ENCODE results near the gene CERS4.
"Not testable (repeated sequence)": the region's sequence is repeated elsewhere in the genome, so short reads cannot be mapped to it uniquely, and the experiment has no call there.

The CERS4 gene

DNA sequence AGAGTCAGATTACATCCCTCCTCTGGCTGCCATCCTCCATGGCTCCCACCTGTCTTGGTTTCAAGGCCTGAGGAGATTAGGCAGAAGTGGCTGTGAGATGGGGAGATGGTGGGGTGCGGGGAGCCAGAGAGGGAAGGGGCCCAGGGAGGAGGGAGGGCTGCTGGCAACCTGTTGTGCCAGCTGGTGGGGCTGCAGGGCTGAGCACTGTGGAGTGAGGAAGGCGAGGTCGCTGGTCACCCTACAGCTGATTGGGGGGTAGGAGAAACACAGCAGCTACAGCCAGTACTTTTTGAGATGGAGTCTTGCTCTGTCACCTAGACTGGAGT is 50.7 kb downstream of the CERS4 start:
- no peaks in the 10 kb centered on the region for H3K4me1 ChIP-seq (ENCODE audit: control insufficient read depth, insufficient read depth, low read length)

DNA sequence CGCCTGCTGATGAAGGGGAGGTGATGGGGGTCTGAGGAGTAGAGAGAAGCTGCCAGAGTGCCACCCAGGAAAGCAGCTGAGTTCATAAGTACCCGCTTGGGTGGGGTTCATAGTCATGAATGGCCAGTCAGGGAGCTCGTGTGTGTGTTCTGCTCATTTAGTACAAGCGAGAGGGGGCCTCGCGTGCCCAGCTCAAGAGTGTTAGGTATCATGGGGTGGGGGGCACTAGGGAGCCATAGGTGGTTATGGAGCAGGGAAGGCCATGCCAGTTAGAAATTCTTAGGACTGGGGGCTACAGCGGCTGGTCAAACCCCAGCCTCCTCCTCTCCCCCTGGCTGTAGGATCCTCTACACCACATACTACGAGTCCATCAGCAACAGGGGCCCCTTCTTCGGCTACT is 52.2 kb downstream of the CERS4 start:
- no peak overlapping the region for H3K9ac ChIP-seq (ENCODE audit: low read depth, low read length)
- H3K27me3 ChIP-seq (ENCODE audit: control insufficient read depth, insufficient read depth, low read length): peaks cover 21% of the 10 kb centered on the region

More for the DNA sequence above, 50.7 kb downstream of the CERS4 start:
- Histone ChIP-seq H3K4me3 (ENCODE audit: low read length) (no peak overlapping the region), H3K4me2 (ENCODE audit: low read length) (no peak overlapping the region), H3K9ac (ENCODE audit: low read depth, low read length) (no peak overlapping the region), H3K9me3 (replicated peaks; ENCODE audit: low read length) (no peaks in the 10 kb centered on the region), H3K27me3 (ENCODE audit: control insufficient read depth, insufficient read depth, low read length) (peaks cover 11% of the 10 kb centered on the region), H3K36me3 (ENCODE audit: insufficient read depth, low read length) (no peaks in the 10 kb centered on the region)

DNA sequence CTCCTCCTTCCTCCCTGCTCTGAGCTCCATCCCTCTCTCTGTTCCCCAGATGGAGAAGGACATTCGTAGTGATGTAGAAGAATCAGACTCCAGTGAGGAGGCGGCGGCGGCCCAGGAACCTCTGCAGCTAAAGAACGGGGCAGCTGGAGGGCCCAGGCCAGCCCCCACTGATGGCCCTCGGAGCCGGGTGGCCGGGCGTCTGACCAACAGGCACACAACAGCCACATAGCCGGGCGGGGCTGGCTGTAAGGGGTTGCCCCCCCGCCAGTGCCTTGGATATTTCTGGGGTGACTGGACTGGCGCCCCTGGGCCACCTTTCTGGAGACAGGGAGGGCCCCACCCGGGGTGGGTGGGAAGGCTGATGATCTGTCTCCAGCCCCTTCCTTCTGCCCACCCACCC is 52.7 kb downstream of the CERS4 start:
- H3K27me3 ChIP-seq (ENCODE audit: control insufficient read depth, insufficient read depth, low read length): peaks cover 22% of the 10 kb centered on the region

More for the DNA sequence above, 52.2 kb downstream of the CERS4 start:
- Histone ChIP-seq H3K4me1 (ENCODE audit: control insufficient read depth, insufficient read depth, low read length) (no peaks in the 10 kb centered on the region), H3K4me2 (ENCODE audit: low read length) (no peak overlapping the region), H3K36me3 (ENCODE audit: insufficient read depth, low read length) (no peaks in the 10 kb centered on the region), H3K9me3 (replicated peaks; ENCODE audit: low read length) (no peaks in the 10 kb centered on the region), H3K4me3 (ENCODE audit: low read length) (no peak overlapping the region)

DNA sequence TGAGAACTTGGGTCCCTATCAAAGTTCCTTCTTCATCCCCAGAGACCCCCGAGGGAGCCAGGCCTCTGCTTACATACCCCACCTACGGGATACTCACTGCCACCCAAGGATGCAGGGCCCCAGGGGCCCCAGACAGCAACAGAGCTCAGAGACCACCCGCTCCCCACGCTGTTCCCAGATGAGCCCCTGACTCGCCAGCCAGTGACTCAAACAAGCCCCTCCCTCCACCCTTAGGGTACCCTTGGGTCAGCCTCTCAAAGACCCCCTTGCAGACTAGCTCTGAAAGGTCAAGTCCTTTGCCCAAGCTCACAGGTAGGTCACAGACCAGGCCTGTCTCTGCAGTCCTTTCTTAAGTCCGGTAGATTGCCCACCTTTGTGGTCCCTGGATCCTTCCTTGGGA is 53.3 kb downstream of the CERS4 start:
- Histone ChIP-seq H3K4me3 (ENCODE audit: low read length) (no peak overlapping the region), H3K4me2 (ENCODE audit: low read length) (no peak overlapping the region), H3K9ac (ENCODE audit: low read depth, low read length) (no peak overlapping the region), H3K36me3 (ENCODE audit: insufficient read depth, low read length) (no peaks in the 10 kb centered on the region), H3K9me3 (replicated peaks; ENCODE audit: low read length) (no peaks in the 10 kb centered on the region), H3K4me1 (ENCODE audit: control insufficient read depth, insufficient read depth, low read length) (no peaks in the 10 kb centered on the region), H3K27me3 (ENCODE audit: control insufficient read depth, insufficient read depth, low read length) (peaks cover 22% of the 10 kb centered on the region)

More for the DNA sequence above, 52.7 kb downstream of the CERS4 start:
- no peaks in the 10 kb centered on the region for H3K9me3 ChIP-seq (replicated peaks; ENCODE audit: low read length)
- no peaks in the 10 kb centered on the region for H3K4me1 ChIP-seq (ENCODE audit: control insufficient read depth, insufficient read depth, low read length)
- no peak overlapping the region for H3K4me2 ChIP-seq (ENCODE audit: low read length)
- H3K36me3 ChIP-seq (ENCODE audit: insufficient read depth, low read length): no peaks in the 10 kb centered on the region
- H3K4me3 ChIP-seq (ENCODE audit: low read length): no peak overlapping the region
- no peak overlapping the region for H3K9ac ChIP-seq (ENCODE audit: low read depth, low read length)

DNA sequence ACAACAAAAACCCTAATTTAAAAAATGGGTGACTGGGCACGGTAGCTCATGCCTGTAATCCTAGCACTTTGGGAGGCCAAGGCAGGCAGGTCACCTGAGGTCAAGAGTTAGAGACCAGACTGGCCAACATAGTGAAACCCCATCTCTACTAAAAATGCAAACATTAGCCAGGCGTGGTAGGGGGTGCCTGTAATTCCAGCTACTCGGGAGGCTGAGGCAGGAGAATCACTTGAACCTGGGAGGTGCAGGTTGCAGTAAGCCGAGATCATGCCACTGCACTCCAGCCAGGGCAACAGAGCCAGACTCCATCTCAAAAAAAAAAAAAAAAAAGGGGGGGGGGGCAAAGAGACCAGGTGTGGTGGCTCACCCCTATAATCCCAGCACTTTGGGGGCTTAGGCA is 55.1 kb downstream of the CERS4 start:
- not testable (repeated sequence) for H3K4me3 ChIP-seq (ENCODE audit: low read length); H3K9ac ChIP-seq (ENCODE audit: low read depth, low read length); H3K36me3 ChIP-seq (ENCODE audit: insufficient read depth, low read length); H3K4me2 ChIP-seq (ENCODE audit: low read length); H3K9me3 ChIP-seq (replicated peaks; ENCODE audit: low read length); H3K4me1 ChIP-seq (ENCODE audit: control insufficient read depth, insufficient read depth, low read length)
- H3K27me3 ChIP-seq (ENCODE audit: control insufficient read depth, insufficient read depth, low read length): peaks cover 22% of the 10 kb centered on the region

DNA sequence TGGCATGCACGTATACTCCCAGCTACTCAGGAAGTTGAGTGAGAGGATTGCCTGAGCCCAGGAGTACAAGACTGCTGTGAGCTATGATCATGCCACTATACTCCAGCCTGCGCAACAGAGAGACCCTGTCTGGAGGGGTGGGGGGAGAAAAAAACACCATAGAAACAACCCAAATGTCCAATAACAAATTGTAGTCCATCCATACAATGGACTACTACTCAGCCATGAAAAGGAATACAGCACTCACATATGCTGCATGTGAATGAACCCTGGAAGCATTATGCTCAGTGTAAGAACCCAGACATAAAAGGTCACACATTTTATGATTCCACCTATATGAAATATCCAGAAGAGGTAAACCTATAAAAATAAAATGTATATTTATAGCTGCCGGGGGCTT is 56.7 kb downstream of the CERS4 start:
- Histone ChIP-seq H3K9me3 (replicated peaks; ENCODE audit: low read length) (no peaks in the 10 kb centered on the region), H3K27me3 (ENCODE audit: control insufficient read depth, insufficient read depth, low read length) (peaks cover 20% of the 10 kb centered on the region), H3K4me3 (ENCODE audit: low read length) (no peak overlapping the region), H3K9ac (ENCODE audit: low read depth, low read length) (no peak overlapping the region), H3K4me2 (ENCODE audit: low read length) (no peak overlapping the region), H3K36me3 (ENCODE audit: insufficient read depth, low read length) (no peaks in the 10 kb centered on the region), H3K4me1 (ENCODE audit: control insufficient read depth, insufficient read depth, low read length) (peaks cover 5% of the 10 kb centered on the region)

DNA sequence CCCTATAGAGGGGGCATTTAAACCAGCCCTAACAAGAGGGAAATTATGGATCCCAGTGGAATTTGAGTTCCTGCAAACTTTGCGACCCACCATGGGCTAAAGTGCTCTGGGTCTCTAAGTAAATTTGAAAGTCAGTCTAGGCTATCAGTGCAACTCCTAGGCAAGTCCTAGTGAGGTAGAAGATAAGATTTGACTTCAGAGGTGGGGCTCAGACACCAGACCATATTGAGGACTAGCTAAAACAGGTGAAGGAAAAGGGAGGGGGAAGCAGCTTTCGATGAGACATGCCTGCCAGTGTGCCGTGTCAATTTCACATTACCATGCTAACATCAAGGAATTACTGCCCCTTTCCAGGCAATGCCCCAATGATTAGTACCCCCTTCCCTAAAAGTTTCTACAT is 60.6 kb downstream of the CERS4 start:
- Histone ChIP-seq H3K4me3 (ENCODE audit: low read length) (no peak overlapping the region), H3K36me3 (ENCODE audit: insufficient read depth, low read length) (no peaks in the 10 kb centered on the region), H3K27me3 (ENCODE audit: control insufficient read depth, insufficient read depth, low read length) (peaks cover 14% of the 10 kb centered on the region), H3K9me3 (replicated peaks; ENCODE audit: low read length) (no peaks in the 10 kb centered on the region), H3K4me2 (ENCODE audit: low read length) (no peak overlapping the region), H3K4me1 (ENCODE audit: control insufficient read depth, insufficient read depth, low read length) (peaks cover 5% of the 10 kb centered on the region), H3K9ac (ENCODE audit: low read depth, low read length) (no peak overlapping the region)

DNA sequence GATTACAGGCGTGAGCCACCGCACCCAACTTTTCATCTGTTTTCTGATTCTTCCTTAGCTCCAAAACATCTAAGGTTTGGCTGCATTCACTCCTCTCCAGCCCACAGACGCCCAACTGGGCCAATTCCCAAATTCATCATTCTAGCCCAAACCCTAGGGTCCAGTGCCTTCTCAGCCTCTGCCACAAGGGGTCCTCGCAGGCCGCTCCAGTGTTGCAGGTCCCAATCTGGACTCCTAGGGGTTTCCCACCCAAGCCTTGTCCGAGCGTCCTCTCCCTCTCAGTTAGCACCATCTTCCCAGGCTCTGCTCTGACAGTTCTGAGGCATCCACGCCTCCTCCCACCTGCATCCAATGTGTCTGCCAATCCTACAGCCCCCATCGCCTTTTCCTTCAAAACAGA is 67.3 kb downstream of the CERS4 start:
- H3K27me3 ChIP-seq (ENCODE audit: control insufficient read depth, insufficient read depth, low read length); H3K9ac ChIP-seq (ENCODE audit: low read depth, low read length); H3K4me2 ChIP-seq (ENCODE audit: low read length); H3K4me1 ChIP-seq (ENCODE audit: control insufficient read depth, insufficient read depth, low read length); H3K4me3 ChIP-seq (ENCODE audit: low read length); H3K36me3 ChIP-seq (ENCODE audit: insufficient read depth, low read length); H3K9me3 ChIP-seq (replicated peaks; ENCODE audit: low read length): not testable (repeated sequence)

DNA sequence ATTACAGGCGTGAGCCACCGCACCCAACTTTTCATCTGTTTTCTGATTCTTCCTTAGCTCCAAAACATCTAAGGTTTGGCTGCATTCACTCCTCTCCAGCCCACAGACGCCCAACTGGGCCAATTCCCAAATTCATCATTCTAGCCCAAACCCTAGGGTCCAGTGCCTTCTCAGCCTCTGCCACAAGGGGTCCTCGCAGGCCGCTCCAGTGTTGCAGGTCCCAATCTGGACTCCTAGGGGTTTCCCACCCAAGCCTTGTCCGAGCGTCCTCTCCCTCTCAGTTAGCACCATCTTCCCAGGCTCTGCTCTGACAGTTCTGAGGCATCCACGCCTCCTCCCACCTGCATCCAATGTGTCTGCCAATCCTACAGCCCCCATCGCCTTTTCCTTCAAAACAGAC is 82.2 kb downstream of the CERS4 start:
- H3K9ac ChIP-seq (ENCODE audit: low read depth, low read length); H3K27me3 ChIP-seq (ENCODE audit: control insufficient read depth, insufficient read depth, low read length); H3K9me3 ChIP-seq (replicated peaks; ENCODE audit: low read length); H3K4me3 ChIP-seq (ENCODE audit: low read length); H3K4me2 ChIP-seq (ENCODE audit: low read length); H3K36me3 ChIP-seq (ENCODE audit: insufficient read depth, low read length); H3K4me1 ChIP-seq (ENCODE audit: control insufficient read depth, insufficient read depth, low read length): not testable (repeated sequence)

DNA sequence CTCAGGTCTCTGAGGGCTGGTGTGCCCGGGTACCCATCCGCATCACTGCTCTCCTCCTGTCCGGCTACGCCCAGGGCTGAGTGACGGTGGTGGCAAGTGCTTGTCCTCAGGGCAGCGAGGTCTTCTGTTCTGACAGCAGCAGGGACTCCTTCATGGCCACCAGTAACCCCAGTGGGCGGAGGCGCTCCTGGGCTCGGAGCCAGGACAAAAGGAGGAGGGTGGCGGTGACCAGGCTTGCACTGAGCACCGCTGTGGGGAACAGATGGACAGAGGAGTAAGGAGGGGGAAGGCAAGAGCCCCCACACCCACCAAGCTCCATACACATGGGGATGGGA is 93.2 kb downstream of the CERS4 start:
- no peak overlapping the region for H3K4me3 ChIP-seq (ENCODE audit: low read length)
- H3K9me3 ChIP-seq (replicated peaks; ENCODE audit: low read length): no peaks in the 10 kb centered on the region
- no peaks in the 10 kb centered on the region for H3K27me3 ChIP-seq (ENCODE audit: control insufficient read depth, insufficient read depth, low read length)
- no peak overlapping the region for H3K9ac ChIP-seq (ENCODE audit: low read depth, low read length)
- no peak overlapping the region for H3K4me2 ChIP-seq (ENCODE audit: low read length)
- no peaks in the 10 kb centered on the region for H3K36me3 ChIP-seq (ENCODE audit: insufficient read depth, low read length)
- H3K4me1 ChIP-seq (ENCODE audit: control insufficient read depth, insufficient read depth, low read length): peaks cover under 1% of the 10 kb centered on the region

DNA sequence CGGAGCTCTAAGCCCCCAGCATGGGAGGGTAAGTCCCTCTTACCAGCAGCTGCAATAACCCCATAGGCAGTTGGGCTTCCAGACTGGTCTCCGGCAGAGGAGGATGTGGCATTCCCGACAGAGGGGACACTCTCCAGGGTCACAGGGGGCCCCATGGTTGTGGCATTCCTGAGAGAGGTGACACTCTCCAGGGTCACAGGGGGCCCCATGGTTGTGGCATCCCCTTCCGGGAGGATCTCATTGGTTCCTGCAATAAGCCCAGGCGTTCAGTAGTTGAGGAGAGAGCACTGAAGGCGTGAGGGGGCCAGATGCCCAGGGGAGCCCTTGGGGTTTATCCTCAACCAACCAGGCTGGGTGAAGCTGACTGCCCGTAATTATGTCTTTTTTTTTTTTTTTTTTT is 93.6 kb downstream of the CERS4 start:
- no peak overlapping the region for H3K4me2 ChIP-seq (ENCODE audit: low read length)
- no peaks in the 10 kb centered on the region for H3K36me3 ChIP-seq (ENCODE audit: insufficient read depth, low read length)
- H3K9me3 ChIP-seq (replicated peaks; ENCODE audit: low read length): no peaks in the 10 kb centered on the region
- no peak overlapping the region for H3K4me3 ChIP-seq (ENCODE audit: low read length)
- no peaks in the 10 kb centered on the region for H3K27me3 ChIP-seq (ENCODE audit: control insufficient read depth, insufficient read depth, low read length)
- no peak overlapping the region for H3K9ac ChIP-seq (ENCODE audit: low read depth, low read length)
- H3K4me1 ChIP-seq (ENCODE audit: control insufficient read depth, insufficient read depth, low read length): peaks cover 4% of the 10 kb centered on the region

DNA sequence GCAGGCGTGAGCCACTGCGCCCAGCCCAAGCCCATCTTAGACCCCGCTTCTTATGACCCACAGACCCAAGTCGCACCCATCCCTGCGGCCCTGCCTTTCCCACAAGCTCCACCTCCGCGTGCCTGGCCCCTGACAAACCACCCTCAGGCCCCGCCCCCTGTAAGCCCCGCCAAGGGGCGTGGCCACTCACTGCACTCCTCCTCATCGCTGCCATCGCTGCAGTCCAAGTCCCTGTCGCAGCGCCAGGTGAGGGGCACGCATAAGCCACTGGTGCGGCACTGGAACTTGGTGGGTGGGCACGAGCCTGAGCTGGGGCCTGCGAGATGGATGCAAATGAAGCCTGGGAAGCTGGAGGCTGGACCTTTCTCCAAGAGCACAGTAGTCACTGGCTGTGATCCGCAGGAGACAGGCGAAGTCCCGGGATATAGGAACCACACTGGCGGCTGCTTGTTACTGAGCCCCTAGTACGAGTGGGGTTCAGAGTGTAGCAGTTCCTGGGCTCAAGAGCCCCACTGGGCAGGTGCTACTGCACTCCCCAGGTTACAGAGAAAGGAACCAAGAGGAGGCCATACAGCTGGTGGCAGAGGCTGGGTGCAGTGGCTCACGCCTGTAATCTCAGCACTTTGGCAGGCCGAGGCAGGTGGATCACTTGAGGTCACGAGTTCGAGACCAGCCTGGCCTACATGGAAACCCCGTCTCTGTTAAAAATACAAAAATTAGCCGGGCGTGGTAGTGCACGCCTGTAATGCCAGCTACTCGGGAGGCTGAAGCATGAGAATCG is 95.9 kb downstream of the CERS4 start:
- Histone ChIP-seq H3K4me1 (ENCODE audit: control insufficient read depth, insufficient read depth, low read length) (peaks cover 13% of the 10 kb centered on the region), H3K36me3 (ENCODE audit: insufficient read depth, low read length) (no peaks in the 10 kb centered on the region), H3K9ac (ENCODE audit: low read depth, low read length) (no peak overlapping the region), H3K4me3 (ENCODE audit: low read length) (no peak overlapping the region), H3K9me3 (replicated peaks; ENCODE audit: low read length) (no peaks in the 10 kb centered on the region), H3K27me3 (ENCODE audit: control insufficient read depth, insufficient read depth, low read length) (no peaks in the 10 kb centered on the region), H3K4me2 (ENCODE audit: low read length) (no peak overlapping the region)
